GM21786 (cell line): ENCODE results near the gene SLC25A36.
"Not testable (repeated sequence)": the region's sequence is repeated elsewhere in the genome, so short reads cannot be mapped to it uniquely, and the experiment has no call there.

ENCODE experiments used
- ATAC-seq: cut with Tn5 transposase; IDR thresholded peaks from one replicate; pipeline ENCODE4 v1.9.1; 2021; ENCODE audit not compliant: unreplicated experiment

SLC25A36 gene

DNA sequence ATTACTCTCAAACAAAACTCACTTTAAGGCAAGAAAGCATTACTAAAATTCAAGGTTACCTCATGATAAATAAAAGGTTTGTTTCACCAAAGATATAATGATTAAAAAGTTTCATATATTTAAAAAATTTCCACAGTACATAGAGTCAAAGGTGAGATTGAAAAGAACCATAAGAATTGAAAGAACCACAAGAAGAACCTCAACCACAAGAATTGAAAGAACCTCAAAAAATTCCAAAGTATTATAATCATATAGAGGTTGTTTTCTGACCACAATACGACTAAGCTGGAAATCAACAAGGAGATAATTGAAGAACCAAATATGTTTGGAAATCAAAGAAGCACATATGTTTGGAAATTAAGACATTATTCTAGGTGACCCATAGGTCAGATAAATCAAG, 52.7 kb downstream of the SLC25A36 start:
- no peak for ATAC-seq

DNA sequence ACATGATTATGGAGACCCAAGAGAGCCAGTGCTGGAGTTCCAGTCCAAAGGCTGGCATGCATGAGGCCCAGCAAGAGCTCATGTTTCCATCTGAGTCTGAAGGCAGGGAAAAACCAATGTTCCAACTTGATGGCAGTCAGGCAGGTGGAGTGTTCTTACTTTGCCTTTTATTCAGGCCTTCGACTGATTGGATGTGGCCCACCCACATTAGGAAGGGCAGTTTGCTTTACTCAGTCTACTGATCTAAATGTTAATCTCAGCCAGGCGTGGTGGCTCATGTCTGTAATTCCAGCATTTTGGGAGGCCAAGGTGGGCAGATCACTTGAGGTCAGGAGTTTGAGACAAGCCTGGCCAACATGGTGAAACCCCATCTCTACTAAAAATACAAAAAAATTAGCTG, 53.2 kb downstream of the SLC25A36 start:
- not testable (repeated sequence) for ATAC-seq

DNA sequence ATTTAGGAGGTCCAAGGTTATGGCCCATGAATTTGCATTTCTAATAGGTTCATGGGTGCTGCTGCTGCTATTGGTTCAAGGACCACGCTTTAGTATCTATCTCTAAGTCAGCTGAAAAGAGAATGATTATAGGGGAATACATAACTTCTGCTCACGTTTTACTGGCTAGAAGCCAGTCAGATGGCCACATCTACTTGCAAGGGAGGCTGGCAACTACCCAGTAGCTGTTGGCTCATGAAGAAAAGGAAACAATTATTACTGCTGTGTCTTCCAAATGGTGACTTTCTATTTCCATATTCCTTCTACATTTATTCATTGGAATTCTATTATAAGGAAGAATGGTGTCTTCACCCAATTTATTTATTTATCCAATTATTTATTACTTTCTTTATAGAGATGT, 54.2 kb downstream of the SLC25A36 start:
- ATAC-seq: no peak

DNA sequence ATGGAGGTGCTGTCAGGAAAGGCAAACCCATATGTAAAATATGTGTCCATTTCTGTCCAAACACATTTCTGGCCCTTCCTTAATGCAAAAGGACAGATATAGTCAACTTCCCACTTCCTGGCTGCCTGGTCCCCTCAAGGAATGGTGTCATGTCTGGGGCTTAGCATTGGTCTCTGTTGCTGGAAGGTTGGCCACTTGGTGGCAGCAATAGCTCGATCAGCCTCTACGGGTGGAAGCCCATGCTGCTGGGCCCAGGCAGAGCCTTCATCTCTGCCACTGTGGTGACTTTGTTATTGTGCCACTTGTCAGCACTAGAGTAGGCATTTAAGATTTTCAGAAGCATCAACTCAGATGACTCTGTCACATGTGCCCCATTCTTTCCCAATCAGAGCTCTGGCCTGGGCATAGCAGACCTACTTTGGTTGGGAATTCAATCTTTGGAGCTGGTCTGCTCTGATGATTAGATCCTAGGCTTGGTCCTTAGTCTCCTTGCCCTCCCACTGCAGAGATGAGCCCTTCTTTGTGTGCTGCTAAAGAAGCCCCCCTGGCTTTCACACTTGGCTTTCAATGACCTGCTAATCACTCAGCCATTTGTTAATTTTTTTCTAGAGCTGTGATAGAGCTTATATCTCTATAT, 58.5 kb downstream of the SLC25A36 start:
- peak; percentile 61 for ATAC-seq

DNA sequence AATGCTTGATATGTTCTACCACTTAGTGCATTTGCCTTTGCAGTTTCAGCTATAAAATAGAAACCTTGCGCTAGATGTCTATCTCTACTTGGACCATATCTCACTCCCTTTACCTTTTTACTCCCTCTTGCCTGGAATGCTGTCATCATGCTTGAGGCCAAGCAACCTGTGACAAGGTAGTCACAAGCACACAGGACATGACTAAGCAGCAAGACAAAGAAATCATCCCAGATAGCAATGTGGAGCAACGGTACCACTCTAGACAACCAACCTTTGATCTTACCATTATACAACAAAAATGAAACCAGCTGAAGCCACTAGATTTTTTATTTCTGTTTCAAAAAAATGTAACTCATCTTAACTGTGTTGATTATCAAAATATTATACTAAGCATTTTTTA, 59.0 kb downstream of the SLC25A36 start:
- no peak for ATAC-seq

DNA sequence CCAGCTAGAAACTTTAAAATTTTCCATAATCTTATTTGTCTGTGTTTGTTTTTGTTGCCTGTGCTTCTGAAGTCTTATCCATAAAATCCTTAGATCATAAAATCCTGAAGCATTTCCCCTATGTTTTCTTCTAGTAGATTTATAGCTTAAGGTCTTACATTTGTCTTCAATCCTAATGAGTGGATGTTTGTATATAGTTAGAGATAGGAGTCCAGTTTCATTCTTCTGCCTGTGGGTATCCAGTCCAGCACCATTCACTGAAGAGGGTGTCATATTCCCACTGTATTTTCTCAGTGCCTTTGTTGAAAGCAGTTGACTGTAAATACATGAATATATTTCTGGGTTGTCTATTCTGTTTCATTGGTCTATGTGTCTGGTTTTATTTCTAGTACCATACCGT, 64.7 kb downstream of the SLC25A36 start:
- ATAC-seq: no peak

DNA sequence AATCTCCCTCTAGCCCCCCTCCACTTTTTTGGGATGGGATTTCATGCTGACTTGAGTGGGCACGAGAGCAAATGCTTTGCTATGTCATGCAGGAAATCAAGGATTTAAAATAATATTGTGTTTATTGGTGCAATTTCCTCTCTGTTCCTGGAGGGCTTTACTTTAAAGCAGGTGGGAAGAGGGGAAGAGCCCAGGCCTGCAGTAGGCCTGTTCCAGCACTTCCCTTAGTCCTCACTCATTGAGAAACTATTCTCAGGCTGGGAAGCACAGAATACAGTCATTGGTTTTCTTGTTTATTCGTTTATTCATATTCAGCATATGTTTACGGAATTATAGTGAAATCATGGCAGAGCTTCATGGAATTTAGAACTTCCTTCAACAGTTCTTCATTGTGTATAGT, 67.9 kb downstream of the SLC25A36 start:
- ATAC-seq: no peak

DNA sequence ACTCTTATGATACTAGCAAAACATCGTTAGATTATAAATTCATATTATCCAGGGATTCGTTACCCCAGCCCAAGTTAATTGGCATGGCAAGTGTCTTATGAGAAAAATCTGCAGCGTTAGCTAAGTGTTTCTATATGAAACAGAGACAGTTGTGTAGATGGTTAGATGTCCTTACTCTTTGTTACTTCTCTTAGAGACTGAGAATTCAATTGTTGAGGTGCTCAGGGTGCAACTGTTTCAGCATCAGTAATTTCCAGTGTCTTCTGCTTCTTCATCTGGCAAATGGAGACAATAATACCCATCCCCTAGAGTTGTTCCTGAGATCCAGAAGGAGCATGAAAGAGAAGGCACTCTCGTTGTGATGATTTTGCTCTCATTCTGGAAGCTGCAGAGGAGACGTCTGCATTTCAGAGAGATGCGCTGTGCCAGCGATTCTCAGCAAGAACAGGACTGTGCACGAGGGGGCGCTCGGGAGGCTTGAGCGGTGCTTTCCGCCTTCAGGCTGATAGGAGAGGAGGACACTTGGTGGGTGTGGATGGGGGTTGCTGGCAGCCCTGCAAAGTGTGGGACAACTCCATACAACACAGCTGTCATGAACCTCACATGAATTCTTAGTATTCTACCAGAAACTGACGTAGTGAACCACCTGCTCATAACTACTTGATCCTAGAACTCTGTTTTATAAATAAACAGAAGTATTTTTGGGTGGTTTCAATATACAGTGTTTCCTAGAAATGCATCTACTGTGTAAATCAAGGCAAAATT, 69.8 kb downstream of the SLC25A36 start:
- ATAC-seq: peak; percentile 85

DNA sequence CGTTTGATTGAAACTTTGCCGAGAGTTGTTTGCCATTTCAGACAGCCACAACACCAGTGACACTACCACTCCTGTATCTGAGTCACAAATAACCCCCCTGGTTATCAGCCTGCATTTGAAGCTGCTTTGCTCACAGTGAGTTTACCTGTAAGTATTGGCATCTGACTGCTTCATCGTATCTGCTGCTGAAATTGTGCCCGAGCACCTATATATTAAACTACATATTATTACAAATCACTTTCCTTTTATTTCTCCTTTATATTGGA, 70.3 kb downstream of the SLC25A36 start:
- peak; percentile 18 for ATAC-seq

DNA sequence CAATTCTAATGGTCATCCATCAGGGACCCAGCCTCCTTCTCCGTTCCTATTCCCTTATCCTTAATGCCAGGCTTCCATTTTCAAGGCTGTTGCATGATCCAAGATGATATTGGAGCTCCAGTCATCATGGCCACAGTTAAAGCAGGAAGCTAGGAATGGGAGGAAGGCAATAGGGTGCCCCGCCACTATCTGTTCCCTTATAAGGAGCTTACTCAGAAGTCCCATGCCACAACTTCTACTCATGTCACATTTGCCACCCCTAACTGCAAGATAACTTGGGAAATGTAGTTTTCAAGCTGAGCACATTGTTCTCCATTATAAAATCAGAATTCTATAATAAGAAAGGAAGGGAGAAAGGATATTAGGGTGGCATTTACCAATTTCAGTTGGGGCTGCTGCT, 70.9 kb downstream of the SLC25A36 start:
- ATAC-seq: no peak

DNA sequence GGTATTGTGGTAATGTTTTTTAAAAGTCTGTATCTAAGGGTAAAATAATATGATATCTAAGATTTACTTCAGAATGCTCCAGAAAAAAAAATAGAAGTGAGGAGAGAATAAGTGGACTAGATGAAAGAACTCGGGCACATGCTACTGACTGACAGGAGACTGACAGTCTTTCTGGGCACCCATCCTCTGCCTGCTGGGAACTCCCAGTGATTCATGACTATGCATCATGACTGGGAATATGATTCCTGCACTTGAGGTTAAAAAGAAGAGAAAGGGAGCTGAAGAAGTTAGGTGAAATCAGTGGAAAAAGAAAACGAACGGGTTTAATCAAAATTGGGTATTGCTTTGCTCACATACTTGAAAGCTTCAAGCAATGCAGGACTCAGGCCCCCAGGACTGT, 73.8 kb downstream of the SLC25A36 start:
- no peak for ATAC-seq

DNA sequence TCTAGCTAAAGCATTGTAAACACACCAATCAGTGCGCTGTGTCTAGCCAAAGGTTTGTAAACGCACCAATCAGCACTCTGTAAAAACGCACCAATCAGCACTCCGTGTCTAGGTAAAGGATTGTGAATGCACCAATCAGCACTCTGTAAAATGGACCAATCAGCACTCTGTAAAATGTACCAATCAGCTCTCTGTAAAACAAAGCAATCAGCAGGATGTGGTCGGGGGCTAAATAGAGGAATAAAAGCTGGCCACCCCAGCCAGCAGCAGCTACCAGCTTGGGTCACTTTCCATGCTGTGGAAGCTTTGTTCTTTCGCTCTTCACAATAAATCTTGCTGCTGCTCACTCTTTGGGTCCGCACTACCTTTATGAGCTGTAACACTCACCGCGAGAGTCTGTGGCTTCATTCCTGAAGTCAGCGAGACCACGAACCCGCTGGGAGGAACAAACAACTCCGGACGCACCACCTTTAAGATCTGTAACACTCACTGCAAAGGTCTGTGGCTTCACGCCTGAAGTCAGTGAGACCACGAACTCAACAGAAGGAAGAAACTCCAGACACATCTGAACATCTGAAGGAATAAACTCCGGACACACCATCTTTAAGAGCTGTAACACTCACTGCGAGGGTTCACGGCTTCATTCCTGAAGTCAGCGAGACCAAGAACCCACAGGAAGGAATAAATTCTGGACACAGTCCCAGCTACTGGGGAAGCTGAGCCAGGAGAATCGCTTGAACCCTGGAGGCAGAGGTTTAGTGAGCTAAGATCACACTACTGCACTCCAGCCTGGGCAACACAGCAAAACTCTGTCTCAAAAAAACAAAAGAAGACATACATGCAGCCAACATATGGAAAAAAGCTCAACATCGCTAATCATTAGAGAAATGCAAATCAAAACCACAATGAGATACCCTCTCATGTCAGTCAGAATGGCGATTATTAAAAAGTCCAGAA, 76.0 kb downstream of the SLC25A36 start:
- ATAC-seq: not testable (repeated sequence)

DNA sequence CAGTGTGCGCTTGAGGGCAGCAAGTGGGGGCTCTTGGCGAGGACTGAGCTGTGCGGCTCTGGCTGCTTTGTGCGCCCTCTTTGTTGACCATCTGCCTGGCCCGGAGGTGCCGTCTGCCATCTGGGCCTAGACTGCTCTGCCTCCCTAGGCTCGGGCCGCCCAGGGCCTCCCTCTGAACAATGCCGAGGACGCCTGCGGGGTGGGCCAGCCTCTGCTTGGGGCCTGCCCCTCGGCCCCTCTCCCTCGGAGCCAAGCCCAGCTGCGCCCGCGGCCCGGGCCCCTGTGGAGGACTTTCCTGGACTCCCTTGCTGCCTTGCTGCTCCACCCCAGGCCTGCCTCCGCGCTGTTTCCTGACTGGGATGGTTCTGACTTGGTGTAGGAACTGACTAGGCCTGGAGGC, 77.6 kb downstream of the SLC25A36 start:
- no peak for ATAC-seq

DNA sequence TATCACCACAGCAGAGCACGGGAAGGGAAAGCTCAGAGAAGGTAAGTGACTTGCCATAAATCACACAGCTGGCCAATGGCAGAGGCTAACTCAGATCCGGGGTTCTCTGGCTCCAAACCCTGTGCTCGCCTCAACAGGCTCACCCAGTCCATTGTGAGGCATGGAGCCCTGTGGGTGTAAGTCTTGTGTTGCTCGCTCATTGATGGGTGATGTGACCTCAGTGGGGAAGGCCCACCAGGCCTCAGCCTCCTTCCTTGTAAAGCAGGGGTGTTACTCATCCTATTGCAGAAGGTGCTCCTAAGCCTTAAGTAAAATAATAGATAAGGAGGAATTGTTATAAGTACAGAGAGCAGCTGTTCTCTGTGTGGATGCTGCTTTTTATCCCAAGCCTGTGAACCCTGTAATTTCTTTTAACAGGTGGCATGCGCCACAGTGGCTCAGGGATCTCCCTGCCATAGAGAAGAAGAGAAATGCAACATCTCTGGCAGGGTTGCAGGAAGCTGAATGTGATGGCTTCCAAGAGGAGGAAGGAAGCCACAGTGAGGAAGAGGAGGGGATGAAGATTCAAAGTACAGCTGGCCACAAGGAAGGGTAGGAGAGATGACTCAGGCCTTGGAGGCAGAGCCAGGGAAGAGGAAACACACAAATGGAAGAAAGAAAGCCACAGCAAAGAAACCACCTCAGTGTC, 78.7 kb downstream of the SLC25A36 start:
- no peak for ATAC-seq

DNA sequence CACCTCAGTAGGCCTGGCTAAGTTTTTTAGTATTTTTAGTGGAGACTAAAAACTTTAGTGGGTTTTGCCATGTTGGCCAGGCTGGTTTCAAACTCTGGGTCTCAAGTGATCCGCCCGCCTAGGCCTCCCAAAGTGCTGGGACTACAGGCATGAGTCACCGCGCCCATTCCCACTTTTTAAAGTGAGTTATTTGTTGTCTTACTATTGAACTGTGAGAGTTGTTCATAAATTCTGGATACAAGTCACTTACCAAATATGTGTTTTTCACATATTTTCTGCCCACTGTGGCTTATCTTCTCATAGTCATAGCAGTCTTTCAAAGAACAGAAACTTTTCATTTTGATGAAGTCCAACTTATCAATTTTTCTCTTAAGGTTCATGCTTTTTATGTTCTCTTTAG, 79.6 kb downstream of the SLC25A36 start:
- no peak for ATAC-seq
